T-helper 22 cell (primary cell): ENCODE results near the gene INPP4A.

Source experiments
- DNase-seq: peaks from one replicate; pipeline ENCODE4 v3.0.0-alpha.2; 2020; ENCODE audit warnings: low read depth

Gene INPP4A

DNA sequence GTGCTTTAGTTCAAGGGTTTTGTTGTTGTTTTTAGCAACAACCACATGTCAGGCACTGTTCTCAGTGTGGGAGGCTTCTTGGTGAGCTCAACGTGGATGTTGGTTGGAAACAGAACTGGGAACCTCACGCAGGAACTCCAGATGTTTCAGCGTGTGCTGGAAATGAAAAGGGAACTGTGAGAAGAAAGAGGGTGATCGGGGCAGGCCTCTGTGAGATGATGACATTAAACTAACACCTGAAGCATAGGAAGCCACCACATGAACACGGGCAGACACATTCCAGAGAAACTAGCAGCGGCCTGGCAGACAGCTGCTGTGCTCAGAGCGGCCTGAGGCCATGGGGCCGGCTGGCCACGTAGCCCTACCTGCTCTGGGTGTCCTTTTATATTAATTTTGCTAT, 97.2 kb downstream of the INPP4A start:
- DNase-seq = no peak

DNA sequence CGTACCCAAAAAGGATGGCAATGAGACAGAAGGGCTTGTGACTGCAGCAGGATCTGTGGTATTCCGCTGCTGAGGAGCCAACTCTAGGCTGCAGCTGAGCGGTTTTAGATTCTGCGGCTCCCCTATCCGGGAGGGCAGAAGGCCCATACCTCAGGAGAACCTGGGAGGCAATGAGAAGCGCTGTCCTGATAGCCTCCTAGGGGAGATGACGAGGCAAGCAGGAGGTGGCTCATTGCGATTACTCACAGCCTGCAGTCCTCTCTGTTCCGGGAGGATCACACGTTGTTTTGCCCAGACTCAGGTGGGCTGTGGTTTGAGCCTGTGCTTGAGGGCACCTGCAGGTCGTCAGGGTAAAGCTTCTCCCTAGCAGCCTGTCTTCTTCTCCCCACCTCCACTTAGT, 98.6 kb downstream of the INPP4A start:
- no peak for DNase-seq

GRCh38 chr2:98543842-98544241, 99.2 kb downstream of the INPP4A start:
- DNase-seq = no peak

- DNase-seq = no peak
Observed at GRCh38 chr2:98545591-98545990, 100.9 kb downstream of the INPP4A start.

DNA sequence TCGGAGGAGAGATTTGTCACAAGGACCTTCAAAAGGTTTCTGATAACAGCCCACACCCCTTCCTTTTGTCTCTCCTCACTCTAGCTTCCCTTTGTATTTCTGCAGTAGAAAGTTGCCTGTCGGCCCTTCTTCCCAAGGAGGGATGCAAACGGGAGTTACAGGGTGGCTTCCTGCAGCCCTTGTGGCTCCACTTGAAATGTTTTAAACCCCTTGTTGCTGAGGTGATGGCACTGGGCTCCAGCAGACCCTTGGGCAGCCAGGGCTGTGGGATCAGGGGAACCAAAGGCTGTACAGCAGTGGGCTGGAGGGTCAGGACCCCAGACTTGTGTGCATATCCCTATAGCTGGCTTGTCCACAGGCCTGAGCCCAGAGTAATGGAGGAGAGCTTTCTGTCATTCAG, 101.5 kb downstream of the INPP4A start:
- DNase-seq = no peak

DNA sequence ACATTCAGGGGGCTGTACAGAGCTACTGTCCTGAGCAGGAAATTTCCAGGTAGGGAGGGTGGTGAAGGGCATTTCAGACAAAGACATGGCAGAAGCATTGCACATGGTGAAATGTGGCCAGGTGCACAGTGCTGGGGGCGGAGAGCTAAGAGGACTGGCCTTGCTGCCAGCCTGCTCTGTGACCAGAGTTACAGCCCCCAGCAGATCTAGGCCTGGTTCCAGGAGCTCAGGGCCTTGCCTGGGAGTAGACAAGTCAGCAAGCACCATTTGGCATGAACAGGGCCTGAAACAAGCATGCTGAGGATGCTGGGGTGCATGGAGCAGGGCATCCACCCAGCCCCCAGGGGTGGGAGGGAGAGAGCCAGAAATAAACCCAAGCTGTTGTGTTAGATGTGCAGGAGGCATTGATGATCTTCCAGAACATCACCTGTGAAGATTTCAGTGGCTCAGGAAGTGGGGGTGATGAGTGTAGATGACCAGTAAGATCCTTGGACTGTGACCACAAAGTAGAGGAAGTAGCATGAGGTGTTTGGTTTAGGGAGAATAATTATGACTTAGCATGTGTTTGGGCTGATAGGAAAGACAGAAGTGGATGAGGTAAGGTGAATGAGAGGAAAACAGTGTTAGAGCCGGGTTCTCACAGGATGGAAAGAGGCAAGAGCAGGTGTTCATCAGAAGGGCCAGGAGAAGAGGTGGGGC, 102.6 kb downstream of the INPP4A start:
- no peak for DNase-seq

DNA sequence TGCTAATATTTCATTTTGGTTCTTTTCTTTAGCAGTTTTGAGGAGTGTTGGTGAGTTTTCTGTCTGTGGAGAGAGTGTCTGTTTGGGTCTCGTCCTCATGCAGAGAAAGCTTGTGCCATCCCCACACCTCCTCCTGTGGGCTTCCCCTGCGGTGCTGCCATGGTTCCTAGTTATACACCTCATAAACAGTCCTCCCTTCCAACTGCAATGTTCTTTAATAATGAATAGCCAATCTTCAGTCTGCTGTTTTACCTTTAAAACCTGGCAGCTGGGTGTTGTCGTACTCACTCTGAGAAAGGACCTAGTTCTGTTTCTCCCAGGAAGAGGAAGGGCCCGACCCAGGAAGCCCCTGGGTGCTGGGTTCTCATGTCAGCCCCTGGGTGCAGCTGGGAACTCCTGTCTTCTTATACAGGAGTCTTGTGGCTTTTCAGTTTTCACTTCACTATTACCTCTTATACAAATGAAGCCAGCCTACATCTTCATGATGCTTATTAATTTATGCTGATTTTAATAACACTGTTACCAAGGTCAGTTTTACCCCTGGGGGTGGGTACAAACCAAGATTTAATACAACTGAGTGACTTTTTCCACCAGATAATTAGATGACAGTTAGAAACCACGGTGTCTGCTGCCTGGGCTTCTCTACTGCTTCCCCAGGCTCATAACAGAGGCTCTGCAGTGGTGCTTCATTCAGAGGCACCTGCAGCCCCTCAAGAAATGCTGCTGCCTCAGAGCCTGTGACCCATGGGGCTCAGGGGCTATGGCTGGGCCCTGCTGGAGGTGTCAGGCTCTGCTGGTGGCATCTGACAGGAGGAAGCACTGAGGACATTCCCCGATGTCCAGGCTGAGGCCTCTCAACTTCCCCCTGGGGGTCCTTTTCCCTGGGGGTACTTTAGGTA, 104.5 kb downstream of the INPP4A start:
- no peak for DNase-seq

DNA sequence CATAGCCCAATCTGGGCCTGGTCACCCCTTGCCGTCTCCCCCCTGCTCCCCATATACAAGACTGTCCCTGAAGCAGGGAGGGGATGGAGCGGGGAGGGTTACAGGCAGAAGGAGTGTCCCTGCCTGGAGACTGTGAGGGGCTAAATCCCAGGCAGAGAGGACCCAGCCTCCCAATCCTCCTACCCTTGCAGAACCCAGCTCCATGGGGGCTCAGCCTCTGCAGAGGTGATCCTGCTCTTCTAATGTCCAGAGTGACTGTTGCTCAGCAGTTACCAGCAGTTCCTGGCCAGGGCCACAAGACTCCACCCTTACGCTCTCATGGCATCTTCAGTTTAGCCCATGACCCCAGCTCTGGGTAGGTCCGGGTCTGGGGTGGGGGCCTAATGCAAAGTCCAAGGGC, 105.5 kb downstream of the INPP4A start:
- no peak for DNase-seq

- DNase-seq = no peak
Observed at GRCh38 chr2:98551316-98551715, 106.7 kb downstream of the INPP4A start.

DNA sequence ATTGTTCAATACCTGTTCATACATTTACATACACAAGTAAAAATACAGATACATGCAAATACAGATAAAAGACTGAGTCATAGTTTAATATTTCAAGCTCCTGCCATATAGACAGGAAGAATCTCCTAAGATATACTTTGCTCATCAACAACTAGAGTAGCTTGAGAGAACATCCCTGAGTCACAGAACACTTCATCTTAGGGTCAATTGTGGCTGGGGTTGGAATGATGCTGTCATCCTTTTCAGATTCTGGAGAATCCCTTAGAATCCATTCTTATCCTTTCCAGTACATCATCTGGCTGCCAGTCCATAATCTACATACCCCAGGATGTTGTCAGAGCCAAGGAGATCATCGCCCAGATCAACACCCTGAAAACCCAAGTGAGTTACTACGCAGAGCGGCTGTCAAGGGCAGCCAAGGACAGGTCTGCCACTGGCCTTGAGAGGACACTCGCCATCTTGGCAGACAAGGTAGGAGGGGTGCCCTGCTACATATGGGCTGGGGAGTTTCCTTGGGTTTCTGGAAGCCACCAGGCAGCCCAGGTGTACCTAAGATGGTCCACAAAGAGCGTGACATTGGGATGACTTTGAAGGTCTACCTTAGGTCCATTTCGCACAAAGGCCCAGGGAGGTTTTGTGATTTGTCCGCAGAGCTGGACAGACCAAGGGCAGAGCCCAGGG, 108.0 kb downstream of the INPP4A start:
- DNase-seq = no peak

- DNase-seq = no peak
Observed at GRCh38 chr2:98554116-98554861, 109.6 kb downstream of the INPP4A start.

DNA sequence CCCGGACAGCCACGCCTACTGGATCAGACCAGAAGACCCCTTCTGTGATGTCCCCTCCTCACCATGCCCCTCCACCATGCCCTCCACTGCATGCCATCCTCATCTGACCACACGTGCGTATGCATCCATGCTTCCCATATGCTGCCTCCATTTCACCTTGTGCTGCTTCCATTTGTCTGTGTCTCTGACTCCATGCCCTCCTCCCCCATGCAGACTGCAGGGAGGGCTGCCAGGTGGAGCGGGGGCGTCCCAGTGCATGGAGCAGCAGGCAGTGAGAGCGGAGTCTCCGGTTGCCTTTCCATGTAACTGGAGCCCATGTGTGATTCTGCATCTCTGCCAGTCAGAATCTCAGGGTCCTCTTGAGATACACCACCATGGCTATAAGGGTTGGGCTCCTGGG, 111.0 kb downstream of the INPP4A start:
- DNase-seq = no peak

DNA sequence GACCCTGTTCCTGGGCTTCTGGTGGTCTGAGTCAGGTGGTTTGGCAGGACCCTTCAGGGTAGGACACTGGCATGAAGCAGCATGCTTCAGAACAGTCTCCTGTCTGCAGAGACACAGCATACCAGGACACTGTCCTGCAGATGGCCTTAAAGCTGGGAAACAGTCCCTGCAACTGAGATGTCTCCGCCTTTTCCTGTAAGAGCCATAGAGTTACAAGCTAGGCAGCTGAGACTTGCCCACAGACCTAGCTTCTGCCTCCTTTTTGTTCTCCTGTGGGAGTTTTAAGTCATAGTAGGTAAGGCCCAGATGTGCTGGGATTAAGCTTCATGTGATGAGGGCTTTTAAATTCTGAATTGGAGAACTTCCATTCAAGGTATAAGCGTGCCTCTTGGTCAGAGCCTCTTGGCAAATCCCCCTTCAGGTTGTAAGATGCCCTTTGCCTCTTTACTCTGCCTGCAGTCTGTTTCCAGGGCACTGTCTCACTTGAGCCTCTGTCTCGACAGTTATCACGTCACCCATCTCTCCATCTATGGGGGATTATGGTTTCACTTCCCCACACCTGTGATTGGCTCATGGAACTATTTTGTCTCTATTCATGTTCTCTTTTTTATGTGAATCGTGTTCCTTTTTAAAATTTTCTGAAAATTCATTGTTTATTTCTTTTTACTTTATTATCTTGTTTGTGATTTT, 111.8 kb downstream of the INPP4A start:
- no peak for DNase-seq

GRCh38 chr2:98558852-98559530, 114.3 kb downstream of the INPP4A start:
- no peak for DNase-seq

DNA sequence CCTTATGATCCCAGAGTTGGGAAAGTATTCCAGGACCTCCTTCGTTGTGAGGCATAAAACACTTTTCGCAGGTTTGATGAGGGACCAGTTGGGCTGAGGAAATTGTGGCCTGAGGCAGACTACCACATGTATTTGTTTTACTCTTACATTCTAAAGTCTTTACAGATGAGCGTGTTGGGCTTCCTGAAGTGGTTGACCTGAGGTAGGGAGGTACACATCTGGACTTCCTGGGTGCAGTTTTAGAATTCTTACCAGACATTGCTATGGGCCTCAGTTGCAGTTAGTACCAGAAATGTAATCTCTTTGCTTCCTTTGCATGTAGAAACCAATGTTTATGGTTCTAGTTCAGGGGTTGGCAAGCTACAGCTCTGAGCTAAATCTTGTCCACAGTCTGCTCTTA, 114.9 kb downstream of the INPP4A start:
- no peak for DNase-seq

- DNase-seq = no peak
Observed at GRCh38 chr2:98560256-98560771, 115.7 kb downstream of the INPP4A start.

GRCh38 chr2:98561018-98561417, 116.4 kb downstream of the INPP4A start:
- no peak for DNase-seq

DNA sequence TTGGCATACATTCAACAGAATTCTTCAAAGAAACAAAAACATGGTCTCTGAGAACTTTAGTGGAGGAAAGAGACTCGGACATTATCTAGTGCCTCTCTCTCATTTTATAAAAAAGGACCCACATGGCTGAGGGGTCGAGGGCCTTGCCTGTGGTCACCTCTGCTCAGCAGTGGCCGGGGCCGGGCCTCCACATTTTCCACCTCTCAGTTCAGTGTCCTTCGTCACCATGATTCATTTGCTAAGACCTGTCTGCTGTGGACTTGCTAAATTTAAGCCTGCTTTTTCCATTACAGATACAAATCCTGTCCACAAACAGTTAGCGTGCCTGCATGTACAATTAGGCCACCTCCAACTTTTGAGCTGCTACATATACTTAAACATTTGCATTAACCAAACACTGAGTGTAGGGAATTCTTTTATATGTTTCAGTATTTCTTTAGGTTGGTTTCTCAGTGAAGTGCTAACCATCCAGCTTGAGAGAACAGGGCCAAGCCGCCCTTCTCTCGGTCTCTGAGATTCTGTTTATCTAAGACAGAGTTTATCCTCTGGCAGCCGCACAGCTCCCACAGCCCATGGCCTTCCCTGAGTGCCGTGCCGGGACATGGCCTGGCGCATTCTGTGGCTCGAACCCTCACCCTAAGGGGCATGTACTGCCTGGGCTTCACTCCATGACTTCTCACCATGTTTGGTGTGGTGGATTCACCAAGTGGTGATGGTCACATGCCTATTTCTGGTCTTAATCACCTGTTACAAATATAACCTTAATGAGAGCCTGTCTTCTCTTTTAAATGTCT, 117.4 kb downstream of the INPP4A start:
- no peak for DNase-seq

- DNase-seq = no peak
Observed at GRCh38 chr2:98563394-98563793, 118.7 kb downstream of the INPP4A start.
